SIG-M5 (cell line): ENCODE data around the gene MAN2A1.

ENCODE experiments used
- DNase-seq: peaks from one replicate; lab custom pipeline; 2025; lab: John Stamatoyannopoulos, UW

MAN2A1 gene

GRCh38 chr5:109907731-109908130 lies 218.0 kb downstream of the MAN2A1 start:
- no peak for DNase-seq

GRCh38 chr5:109908366-109908765 lies 218.6 kb downstream of the MAN2A1 start:
- no peak for DNase-seq

- DNase-seq, result no peak
Observed at GRCh38 chr5:109910874-109911273, 221.1 kb downstream of the MAN2A1 start.

- DNase-seq, result no peak
Observed at GRCh38 chr5:109911731-109912130, 222.0 kb downstream of the MAN2A1 start.

GRCh38 chr5:109914906-109915305 lies 225.2 kb downstream of the MAN2A1 start:
- DNase-seq, result no peak

- DNase-seq, result no peak
Observed at GRCh38 chr5:109916481-109917153, 226.9 kb downstream of the MAN2A1 start.
